GM19328 (cell line): Measurements from ENCODE around the gene PAK6.

ENCODE experiments used
- ATAC-seq: cut with Tn5 transposase; IDR thresholded peaks from one replicate; pipeline ENCODE4 v1.9.1; 2021; ENCODE audit warnings: mild to moderate bottlenecking, moderate library complexity; ENCODE audit not compliant: unreplicated experiment

PAK6 gene

GRCh38 chr15:40238532-40239403 is at the start of gene PAK6:
Gene PAK6 (plus strand): TSS chr15:40239063. CDS start chr15:40264786, 25,723 bp downstream.
- no peak for ATAC-seq

GRCh38 chr15:40190591-40190990 is 48.3 kb upstream of the PAK6 start:
- no peak for ATAC-seq

GRCh38 chr15:40192942-40193341 is 45.9 kb upstream of the PAK6 start:
- no peak for ATAC-seq

GRCh38 chr15:40197434-40197833 is 41.4 kb upstream of the PAK6 start:
- no peak for ATAC-seq

GRCh38 chr15:40198355-40199085 is 40.3 kb upstream of the PAK6 start:
- ATAC-seq = no peak

GRCh38 chr15:40204100-40204499 is 34.8 kb upstream of the PAK6 start:
- ATAC-seq = no peak

GRCh38 chr15:40217166-40217824 is 21.6 kb upstream of the PAK6 start:
- ATAC-seq = no peak

- ATAC-seq = no peak
These were observed 19.1 kb upstream of the PAK6 start for GRCh38 chr15:40219801-40220200.

GRCh38 chr15:40222131-40222530 is 16.7 kb upstream of the PAK6 start:
- ATAC-seq = no peak

GRCh38 chr15:40226736-40227135 is 12.1 kb upstream of the PAK6 start:
- no peak for ATAC-seq

GRCh38 chr15:40229316-40229715 is 9.5 kb upstream of the PAK6 start:
- no peak for ATAC-seq

GRCh38 chr15:40229956-40230355 is 8.9 kb upstream of the PAK6 start:
- ATAC-seq = no peak

- ATAC-seq = no peak
These were observed 6.2 kb upstream of the PAK6 start for GRCh38 chr15:40232625-40233070.

GRCh38 chr15:40233727-40234577 is 4.9 kb upstream of the PAK6 start:
- no peak for ATAC-seq

GRCh38 chr15:40234783-40235182 is 4.1 kb upstream of the PAK6 start:
- ATAC-seq = no peak

GRCh38 chr15:40235201-40235885 is 3.5 kb upstream of the PAK6 start:
- no peak for ATAC-seq

- no peak for ATAC-seq
These were observed 485 bp downstream of the PAK6 start for GRCh38 chr15:40239404-40239692.

- ATAC-seq = no peak
These were observed 1.1 kb downstream of the PAK6 start for GRCh38 chr15:40239693-40240618.

GRCh38 chr15:40240619-40241221 is 1.9 kb downstream of the PAK6 start:
- no peak for ATAC-seq
